ENCODE results near the gene SMYD5. TPM values are rescaled to one million over a fixed set of nuclear protein-coding genes. Genes with fewer than 3 reads are reported as not detected.

Gene SMYD5
- 20.2 and 28.8 TPM in 2 replicates for total RNA-seq

GRCh38 chr2:73214120-73215035, at the start of gene SMYD5:
TSS of gene SMYD5 (plus strand) at chr2:73214245. CDS start at chr2:73214267, 22 bp downstream.

GRCh38 chr2:73202156-73203054, 11.6 kb upstream of the SMYD5 start, which contains the start of gene NOTO:
TSS of gene NOTO (plus strand) at chr2:73202574. CDS start at chr2:73202667, 93 bp downstream.

GRCh38 chr2:73233154-73233931, 19.3 kb downstream of the SMYD5 start, which contains the start of gene PRADC1:
TSS of gene PRADC1 (minus strand) at chr2:73233239. CDS start at chr2:73233160, 79 bp downstream.

GRCh38 chr2:73233932-73234832, 20.1 kb downstream of the SMYD5 start, which contains the start of gene CCT7:
TSS of gene CCT7 (plus strand) at chr2:73234308. CDS start at chr2:73234379, 71 bp downstream.

Other genes with a start within 250 kb of the SMYD5 start
- gene SFXN5, start 142.5 kb upstream of the SMYD5 start, total RNA-seq = 3.4 and 13.8 TPM in 2 replicates
- 23.6 and 44.9 TPM in 2 replicates for gene RAB11FIP5, start 101.3 kb upstream of the SMYD5 start, total RNA-seq
- gene NOTO, start 11.7 kb upstream of the SMYD5 start, total RNA-seq = not detected in 2 replicates
- 4.8 and 8.4 TPM in 2 replicates for gene PRADC1, start 19.0 kb downstream of the SMYD5 start, total RNA-seq
- 263 and 284 TPM in 2 replicates for gene CCT7, start 20.1 kb downstream of the SMYD5 start, total RNA-seq
- gene FBXO41, start 70.2 kb downstream of the SMYD5 start, total RNA-seq = 2.4 and 3.4 TPM in 2 replicates
- not detected in 2 replicates for gene EGR4, start 79.3 kb downstream of the SMYD5 start, total RNA-seq
- 9.6 and 18.9 TPM in 2 replicates for gene ALMS1, start 171.6 kb downstream of the SMYD5 start, total RNA-seq